GM19023 (cell line): ENCODE measurements around the gene RFC2.
"Not testable (repeated sequence)": the region's sequence is repeated elsewhere in the genome, so short reads cannot be mapped to it uniquely, and the experiment has no call there.

Source experiments
- ATAC-seq: cut with Tn5 transposase; IDR thresholded peaks from one replicate; pipeline ENCODE4 v1.9.1; 2021; ENCODE audit warnings: mild to moderate bottlenecking, moderate library complexity; ENCODE audit not compliant: unreplicated experiment

RFC2 gene

DNA sequence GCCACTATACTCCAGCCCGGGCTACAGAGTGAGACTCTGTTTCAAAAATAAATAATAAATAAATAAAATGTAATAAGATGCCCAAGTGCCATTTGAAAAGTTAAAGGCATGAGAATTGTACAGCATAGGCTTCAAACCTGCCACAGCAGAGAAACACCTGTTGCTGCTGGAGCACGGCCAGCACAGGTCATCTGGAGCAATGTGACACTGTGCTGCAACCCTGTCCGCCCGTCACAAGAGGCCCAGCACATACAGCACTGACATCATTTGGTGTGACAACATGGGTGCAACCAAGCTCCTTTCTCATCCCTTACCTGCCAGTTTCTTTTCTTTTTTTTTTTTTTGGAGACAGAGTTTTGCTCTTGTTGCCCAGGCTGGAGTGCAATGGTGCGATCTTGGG lies 1.3 kb downstream of the RFC2 start:
- no peak for ATAC-seq

GRCh38 chr7:74249058-74249457 lies 5.1 kb downstream of the RFC2 start:
- not testable (repeated sequence) for ATAC-seq

DNA sequence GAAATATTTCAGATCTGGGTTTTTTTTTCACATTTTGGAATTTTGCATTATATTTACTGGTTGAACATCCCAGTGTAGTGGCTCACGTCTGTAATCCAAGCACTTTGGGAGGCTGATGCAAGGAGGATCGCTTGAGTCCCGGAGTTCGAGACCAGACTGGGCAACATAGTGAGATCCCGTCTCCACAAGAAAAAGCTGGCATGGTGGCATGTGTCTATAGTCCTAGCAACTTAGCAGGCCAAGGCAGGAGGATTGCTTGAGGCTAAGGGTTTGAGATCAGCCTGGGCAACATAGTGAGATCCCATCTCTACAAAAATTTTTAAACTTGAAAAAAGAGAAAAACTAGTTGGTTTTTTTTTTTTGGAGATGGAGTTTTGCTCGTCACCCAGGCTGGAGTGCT lies 6.0 kb downstream of the RFC2 start:
- no peak for ATAC-seq

DNA sequence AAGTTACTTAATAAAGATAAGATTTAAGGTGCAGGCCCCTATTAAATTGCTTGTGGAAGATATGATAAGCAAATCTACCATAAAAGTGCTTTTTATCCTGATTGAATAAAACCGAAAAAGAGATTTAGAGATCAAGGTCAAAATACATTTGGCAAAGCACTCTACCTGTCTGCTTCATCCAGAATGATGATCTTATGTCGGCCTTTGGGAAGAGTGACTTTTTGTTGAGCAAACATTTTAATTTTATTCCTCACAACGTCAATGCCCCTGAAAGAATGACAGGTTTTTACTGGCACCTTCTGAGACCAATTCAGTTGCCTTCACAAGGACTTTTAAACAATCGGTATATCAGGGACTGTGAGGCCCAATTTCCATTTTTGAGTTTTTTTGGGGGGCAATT lies 7.7 kb downstream of the RFC2 start:
- no peak for ATAC-seq

- no peak for ATAC-seq
These were observed 12.1 kb downstream of the RFC2 start for GRCh38 chr7:74242122-74242443.

DNA sequence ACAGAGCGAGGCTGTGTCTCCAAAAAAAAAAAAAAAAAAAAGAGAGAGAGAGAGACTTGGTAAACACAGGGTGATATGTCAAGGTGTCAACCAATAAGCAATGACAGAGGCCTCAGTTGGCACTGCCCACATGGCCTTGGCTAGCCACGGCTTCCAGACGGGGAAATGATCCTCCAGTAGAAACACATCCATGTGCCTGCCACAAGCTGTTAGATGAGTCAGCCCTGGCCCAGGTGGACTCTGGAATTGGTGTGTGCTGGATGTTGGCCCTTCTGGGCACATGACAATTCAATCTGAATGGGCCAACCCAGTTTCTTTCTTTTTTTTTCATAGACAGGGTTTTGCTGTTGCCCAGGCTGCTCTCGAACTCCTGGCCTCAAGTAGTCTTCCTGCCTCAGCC lies 13.7 kb downstream of the RFC2 start:
- no peak for ATAC-seq

GRCh38 chr7:74236284-74236683 lies 17.9 kb downstream of the RFC2 start:
- no peak for ATAC-seq

DNA sequence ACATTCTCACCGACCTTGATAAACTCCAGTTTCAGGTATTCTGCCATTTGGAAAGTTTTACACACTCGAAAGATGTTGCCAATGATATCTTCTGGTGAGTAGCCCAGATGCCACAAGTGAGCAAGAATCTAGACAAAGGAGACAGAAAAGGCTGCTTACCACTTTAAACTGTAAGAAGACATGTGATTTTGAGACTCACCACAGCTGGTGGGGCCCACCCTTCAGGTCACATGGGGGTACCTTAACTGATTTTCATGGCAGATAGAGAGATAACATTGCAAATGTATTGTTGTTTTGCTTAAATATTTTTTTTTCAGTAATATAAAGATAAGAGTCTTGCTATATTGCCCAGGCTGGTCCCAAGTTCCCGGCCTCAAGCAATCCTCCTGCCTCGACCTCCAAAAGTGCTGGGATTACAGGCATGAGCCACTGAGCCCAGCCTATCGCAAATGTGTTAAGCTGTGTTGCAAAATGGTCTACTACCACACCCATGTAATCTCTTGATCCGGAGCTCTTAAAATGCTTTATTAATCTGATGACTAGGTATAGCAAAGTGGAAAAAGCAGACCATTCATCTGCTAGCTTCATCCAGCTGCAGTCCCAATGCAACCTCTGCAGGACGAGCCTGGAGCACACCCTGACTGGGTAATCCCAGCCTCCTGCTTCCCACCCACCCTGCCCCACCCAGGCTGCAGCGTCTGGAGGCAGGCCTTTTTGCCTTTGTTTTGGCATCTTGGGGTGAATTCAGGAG lies 18.5 kb downstream of the RFC2 start:
- ATAC-seq, result no peak

- no peak for ATAC-seq
These were observed 20.4 kb downstream of the RFC2 start for GRCh38 chr7:74233655-74234285.

GRCh38 chr7:74231232-74231590 lies 23.0 kb downstream of the RFC2 start:
- peak; percentile 72 for ATAC-seq

DNA sequence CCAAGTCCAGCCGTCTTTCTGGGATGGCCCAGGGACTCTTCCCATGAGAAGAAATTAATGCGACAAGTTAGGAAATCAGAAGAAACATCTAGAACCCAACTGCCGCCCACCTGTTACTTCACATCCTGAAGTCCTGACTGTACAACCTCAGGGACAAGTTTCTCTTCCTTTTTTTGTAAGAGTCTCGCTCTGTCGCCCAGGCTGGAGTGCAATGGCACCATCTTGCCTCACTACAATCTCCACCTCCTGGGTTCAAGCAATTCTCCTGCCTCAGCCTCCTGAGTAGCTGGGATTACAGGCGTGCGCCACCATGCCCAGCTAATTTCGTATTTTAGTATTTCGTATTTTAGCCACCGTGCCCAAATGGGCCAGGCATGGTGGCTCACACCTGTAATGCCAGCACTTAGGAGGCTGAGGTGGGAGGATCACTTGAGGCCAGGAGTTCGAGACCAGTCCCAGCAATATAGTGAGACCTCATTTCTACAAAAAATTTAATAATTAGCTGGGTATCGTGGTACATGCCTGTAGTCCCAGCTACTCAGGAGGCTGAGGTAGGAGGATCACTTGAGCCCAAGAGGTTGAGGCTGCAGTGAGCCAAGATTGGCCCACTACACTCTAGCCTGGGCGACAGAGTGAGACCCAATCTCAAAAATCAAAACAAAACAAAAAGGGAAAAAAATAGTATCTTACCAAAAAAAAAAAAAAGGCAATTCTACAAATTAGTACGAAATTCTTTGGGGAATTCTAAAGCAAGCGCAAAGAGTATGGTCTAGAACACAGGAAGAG lies 23.6 kb downstream of the RFC2 start:
- peak; percentile 4 for ATAC-seq

DNA sequence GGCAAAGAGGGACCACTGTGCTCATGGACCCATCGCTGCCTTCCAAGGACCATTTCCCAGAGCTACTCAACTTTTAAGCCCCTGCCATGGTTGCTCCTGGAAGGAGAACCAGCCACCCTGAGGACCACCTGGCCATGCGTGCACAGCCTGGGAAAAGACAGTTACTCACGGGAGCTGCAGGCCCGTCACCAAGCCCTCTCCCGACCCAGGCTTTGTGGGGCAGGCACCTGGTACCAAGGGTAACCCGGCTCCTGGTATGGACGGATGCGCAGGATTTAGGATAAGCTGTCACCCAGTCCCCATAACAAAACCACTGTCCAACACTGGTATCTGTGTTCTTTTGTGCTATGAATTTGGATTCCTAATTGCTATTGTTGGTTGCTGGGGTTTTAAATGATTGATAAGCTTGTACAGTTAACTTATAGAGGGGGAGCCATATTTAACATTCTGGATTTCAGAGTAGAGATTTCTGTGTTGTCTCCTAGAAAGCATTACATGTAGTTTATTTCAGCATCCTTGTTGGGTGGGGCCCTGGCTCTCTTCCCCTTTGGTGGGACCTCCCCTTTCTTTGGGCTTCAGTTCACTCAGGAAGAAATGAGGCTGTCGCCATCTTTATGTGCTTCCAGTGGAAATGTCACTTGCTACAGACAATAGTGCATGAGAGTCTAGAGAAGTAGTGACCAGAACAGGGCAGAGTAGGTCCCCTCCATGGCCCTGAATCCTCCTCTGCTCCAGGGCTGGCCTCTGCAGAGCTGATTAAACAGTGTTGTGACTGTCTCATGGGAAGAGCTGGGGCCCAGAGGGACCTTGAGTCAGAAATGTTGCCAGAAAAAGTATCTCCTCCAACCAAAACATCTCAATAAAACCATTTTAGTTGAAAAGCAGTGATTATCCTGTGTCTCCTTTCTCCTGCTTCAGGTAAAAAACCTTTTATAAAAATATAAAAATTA lies 25.0 kb downstream of the RFC2 start:
- ATAC-seq, result no peak

GRCh38 chr7:74226633-74227032 lies 27.6 kb downstream of the RFC2 start:
- no peak for ATAC-seq

GRCh38 chr7:74225400-74225799 lies 28.8 kb downstream of the RFC2 start:
- ATAC-seq, result no peak

DNA sequence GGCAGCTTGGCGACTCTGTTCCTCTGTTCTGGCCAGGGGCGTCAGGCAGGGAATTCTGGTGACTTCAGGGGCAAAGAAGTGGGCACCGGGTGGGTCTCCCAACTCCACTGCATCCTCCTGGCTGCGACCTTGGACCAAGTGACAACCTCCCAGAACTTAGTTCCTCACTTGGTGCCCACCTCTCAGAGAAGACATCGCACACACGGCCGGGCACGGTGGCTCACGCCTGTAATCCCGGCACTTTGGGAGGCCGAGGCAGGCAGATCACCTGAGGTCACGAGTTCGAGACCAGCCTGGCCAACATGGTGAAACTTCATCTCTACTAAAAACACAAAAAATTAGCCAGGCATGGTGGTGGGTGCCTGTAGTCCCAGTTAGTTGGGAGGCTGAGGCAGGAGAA lies 29.3 kb downstream of the RFC2 start:
- not testable (repeated sequence) for ATAC-seq

GRCh38 chr7:74224511-74224832 lies 29.7 kb downstream of the RFC2 start:
- ATAC-seq, result no peak

- no peak for ATAC-seq
These were observed 30.3 kb downstream of the RFC2 start for GRCh38 chr7:74223711-74224510.

GRCh38 chr7:74222851-74223710 lies 31.1 kb downstream of the RFC2 start:
- no peak for ATAC-seq

DNA sequence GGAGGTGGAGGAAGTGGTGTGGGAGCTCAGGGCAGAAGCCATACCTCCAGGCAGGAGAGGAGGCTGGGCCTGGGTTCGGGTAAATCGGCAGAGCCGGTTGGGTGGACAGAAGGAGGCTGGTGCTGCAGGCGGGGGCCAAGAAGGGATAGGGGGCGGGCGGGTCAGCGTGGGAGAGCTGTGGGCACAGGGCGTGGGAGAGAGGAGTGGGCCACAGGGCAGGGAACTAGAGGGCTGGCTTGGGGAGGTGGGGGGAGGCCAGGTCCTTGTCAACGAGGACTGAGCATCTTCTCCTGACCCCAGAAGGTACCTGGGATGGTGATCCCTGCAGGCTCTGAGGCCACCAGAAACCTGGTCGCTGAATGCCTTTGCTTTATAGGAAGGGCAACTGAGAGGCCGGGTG lies 32.5 kb downstream of the RFC2 start:
- ATAC-seq, result no peak
